ENCODE data around the gene ZNF576. TPM values are rescaled to one million over a fixed set of nuclear protein-coding genes. Genes with fewer than 3 reads are reported as not detected.

The ZNF576 gene
- total and polyA plus RNA-seq, 2 donors (not counting 3 experiments of a cell fraction or from before 2014, with no cell fraction given) = 19.5 to 27.7 TPM

- Histone ChIP-seq H3K27ac (ENCODE audit: insufficient read depth, low read depth, low read length) (no peak overlapping the region), H3K27me3 (ENCODE audit: control insufficient read depth in 2 of 2, insufficient read depth in 2 of 2, low read length in 2 of 2) (no peaks in the 10 kb centered on the region), H3K9me3 (replicated peaks; ENCODE audit: control insufficient read depth, insufficient read depth, low read length) (no peaks in the 10 kb centered on the region), H3K9me1 (replicated peaks; ENCODE audit: control insufficient read depth, extremely low read depth, insufficient read depth, low read length) (no peaks in the 10 kb centered on the region), H3K4me2 (ENCODE audit: insufficient read depth, low read length) (no peak overlapping the region), H2AFZ (ENCODE audit: low read depth, low read length) (no peak overlapping the region), H3K36me3 (ENCODE audit: control insufficient read depth in 2 of 2, extremely low read depth in 1 of 2, insufficient read depth in 2 of 2, low read length in 2 of 2) (peaks cover 0 to 9% of the 10 kb centered on the region in 2 experiments), H4K20me1 (replicated peaks; ENCODE audit: control insufficient read depth, extremely low read depth, insufficient read depth, low read length) (no peaks in the 10 kb centered on the region), H3K9ac (replicated peaks; ENCODE audit: extremely low read depth, insufficient read depth, low read length) (no peak overlapping the region), H3K4me1 (ENCODE audit: control insufficient read depth, extremely low read depth, insufficient read depth, low read length) (no peaks in the 10 kb centered on the region), H3K4me3 (replicated peaks in 1 of 3; ENCODE audit: insufficient read depth in 1 of 3, low read depth in 1 of 3, low read length in 3 of 3) (no peak overlapping the region), H3K79me2 (ENCODE audit: control insufficient read depth, insufficient read depth, low read length) (no peaks in the 10 kb centered on the region)
- no peak for TF ChIP-seq FOS (IDR thresholded peaks at IDR 0.05; ENCODE audit: borderline replicate concordance, insufficient read depth, low read length)
- no peak for TF ChIP-seq JUN (IDR thresholded peaks at IDR 0.05; ENCODE audit: borderline replicate concordance, insufficient read depth, insufficient read length, low read depth)
- TF ChIP-seq POLR2AphosphoS5 (IDR thresholded peaks at IDR 0.05; ENCODE audit: insufficient read depth, low read depth, low read length) = no peak
- no peak for TF ChIP-seq MAX (IDR thresholded peaks at IDR 0.05; ENCODE audit: insufficient read depth, insufficient read length)
- no peak for TF ChIP-seq CTCF (IDR thresholded peaks at IDR 0.05; ENCODE audit: extremely low read depth in 1 of 2, insufficient read depth in 1 of 2, low read depth in 1 of 2, low read length in 2 of 2)
- TF ChIP-seq EZH2 (IDR thresholded peaks at IDR 0.05; ENCODE audit: borderline replicate concordance, low read depth, low read length, severe bottlenecking) = no peak
- no peak for TF ChIP-seq MYC (IDR thresholded peaks at IDR 0.05; ENCODE audit: low read depth, low read length)
- no peak for TF ChIP-seq POLR2A (IDR thresholded peaks at IDR 0.05; ENCODE audit: low read depth, low read length)
- TF ChIP-seq GATA2 (IDR thresholded peaks at IDR 0.05; ENCODE audit: insufficient read depth, insufficient read length, low read depth, low read length) = no peak
- ChIA-PET POLR2A (no interaction called here), CTCF (interaction anchor here (1.5 to 2.8 kb wide), 2 partner anchors 9 to 30 kb away, joined by 3 to 20 read pairs; no protein-coding TSS in a partner anchor)
- dilution Hi-C loops (cut with MboI; ENCODE audit: extremely low pct_ligation_motif_present, low sequenced_read_pairs) (no loop called here), intact Hi-C loops (cut with micrococcal nuclease) (no loop called here)
- DNase-seq (ENCODE audit: low read depth, low spot score) (no peak), FAIRE-seq (no peak)
- BruUV-seq (replicated peaks) = no TSS peak
These were observed 32.5 kb upstream of the ZNF576 start for GRCh38 chr19:43563816-43564457.

Measured in endothelial cell of umbilical vein (primary cell).